GM21381 (cell line): ENCODE results near the gene PKP3.
A peak's percentile ranks its signal among the peaks of the same experiment; 100 is the strongest.
"Not testable (repeated sequence)": the region's sequence is repeated elsewhere in the genome, so short reads cannot be mapped to it uniquely, and the experiment has no call there.

Experiments used
- ATAC-seq: cut with Tn5 transposase; IDR thresholded peaks from one replicate; pipeline ENCODE4 v1.9.1; 2021; ENCODE audit warnings: mild to moderate bottlenecking, moderate library complexity; ENCODE audit not compliant: unreplicated experiment

The PKP3 gene, protein sequence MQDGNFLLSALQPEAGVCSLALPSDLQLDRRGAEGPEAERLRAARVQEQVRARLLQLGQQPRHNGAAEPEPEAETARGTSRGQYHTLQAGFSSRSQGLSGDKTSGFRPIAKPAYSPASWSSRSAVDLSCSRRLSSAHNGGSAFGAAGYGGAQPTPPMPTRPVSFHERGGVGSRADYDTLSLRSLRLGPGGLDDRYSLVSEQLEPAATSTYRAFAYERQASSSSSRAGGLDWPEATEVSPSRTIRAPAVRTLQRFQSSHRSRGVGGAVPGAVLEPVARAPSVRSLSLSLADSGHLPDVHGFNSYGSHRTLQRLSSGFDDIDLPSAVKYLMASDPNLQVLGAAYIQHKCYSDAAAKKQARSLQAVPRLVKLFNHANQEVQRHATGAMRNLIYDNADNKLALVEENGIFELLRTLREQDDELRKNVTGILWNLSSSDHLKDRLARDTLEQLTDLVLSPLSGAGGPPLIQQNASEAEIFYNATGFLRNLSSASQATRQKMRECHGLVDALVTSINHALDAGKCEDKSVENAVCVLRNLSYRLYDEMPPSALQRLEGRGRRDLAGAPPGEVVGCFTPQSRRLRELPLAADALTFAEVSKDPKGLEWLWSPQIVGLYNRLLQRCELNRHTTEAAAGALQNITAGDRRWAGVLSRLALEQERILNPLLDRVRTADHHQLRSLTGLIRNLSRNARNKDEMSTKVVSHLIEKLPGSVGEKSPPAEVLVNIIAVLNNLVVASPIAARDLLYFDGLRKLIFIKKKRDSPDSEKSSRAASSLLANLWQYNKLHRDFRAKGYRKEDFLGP

DNA sequence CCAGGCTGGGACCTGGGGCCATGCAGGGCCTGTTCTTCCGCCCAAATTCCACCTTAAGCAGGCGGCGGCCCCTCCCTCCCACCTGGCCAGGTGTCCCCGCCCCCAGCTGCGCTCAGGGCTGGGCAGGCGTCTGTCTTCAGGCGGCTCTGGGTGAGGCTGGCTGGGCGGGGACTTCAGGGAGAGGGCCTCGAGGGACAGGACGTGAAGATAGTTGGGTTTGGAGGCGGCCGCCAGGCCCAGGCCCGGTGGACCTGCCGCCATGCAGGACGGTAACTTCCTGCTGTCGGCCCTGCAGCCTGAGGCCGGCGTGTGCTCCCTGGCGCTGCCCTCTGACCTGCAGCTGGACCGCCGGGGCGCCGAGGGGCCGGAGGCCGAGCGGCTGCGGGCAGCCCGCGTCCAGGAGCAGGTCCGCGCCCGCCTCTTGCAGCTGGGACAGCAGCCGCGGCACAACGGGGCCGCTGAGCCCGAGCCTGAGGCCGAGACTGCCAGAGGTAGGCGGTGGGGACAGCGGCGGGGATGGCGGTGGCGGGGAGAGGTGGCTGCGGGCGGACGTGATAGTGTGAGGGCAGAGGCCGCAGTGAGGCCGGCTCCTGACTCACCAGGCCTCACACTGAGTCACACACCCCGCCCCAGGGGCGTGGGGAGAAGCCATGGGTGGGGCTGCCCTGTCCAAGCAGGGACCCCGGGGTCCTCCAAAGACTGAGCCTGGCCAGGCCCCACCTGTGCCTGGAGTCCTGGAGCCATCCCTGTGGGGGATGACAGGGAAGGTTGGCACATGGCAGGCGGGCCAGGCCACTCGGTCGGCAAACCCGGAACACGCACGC, at the start of gene PKP3:
PKP3 (plus strand) TSS at position 176 of the 824 bp plus-strand sequence; CDS start at position 260, 84 bp downstream.
- ATAC-seq, result no peak

DNA sequence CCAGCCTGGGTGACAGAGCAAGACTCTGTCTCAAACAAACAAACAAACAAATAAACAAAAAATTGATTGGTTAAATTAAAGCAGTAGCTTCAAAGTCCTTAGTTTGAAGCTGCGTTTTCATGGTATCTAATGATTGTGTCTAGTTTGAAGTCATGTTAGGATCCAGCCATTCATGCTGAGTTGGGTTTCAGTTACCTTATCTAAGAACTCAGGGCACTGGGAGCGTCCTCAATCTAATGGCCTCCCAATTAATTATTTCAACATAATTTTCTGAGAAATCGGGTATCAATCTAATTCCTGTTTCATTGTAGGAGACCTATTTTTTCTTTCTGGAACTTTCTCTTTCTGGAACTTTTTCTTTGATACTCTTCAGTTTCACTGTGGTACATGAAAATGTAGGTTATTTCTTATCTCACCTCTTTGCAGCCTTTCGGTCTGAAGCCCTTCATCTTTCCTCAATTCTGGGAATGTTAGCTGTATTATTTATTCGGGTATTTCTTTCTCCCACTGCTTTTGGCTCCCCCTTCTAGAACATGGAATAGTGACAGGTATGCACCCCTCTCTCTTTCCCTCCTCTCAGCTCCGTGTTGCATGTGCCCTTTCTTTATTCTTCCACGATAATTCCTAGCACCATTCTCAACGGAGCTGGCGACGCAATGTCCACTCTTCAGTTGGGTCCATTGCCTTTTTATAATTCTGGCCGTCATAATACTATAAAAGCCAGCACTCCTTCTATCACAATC, 49.0 kb upstream of the PKP3 start:
- no peak for ATAC-seq

DNA sequence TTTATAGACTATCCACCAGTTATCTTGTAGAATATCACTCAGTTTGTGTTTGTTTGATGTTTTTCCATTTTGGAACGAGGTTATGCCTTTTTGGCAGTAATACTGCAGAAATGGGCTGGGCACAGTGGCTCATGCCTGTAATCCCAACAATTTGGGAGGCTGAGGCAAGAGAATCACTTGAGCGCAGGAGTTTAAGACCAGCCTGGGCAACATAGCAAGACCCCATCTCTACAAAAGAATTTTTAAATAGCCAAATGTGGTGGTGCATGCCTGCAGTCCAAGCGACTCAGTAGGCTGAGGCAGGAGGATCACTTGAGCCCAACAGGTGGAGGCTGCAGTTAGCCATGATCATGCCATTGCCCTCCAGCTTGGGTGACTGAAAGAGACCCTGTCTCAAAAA, 47.5 kb upstream of the PKP3 start:
- no peak for ATAC-seq

DNA sequence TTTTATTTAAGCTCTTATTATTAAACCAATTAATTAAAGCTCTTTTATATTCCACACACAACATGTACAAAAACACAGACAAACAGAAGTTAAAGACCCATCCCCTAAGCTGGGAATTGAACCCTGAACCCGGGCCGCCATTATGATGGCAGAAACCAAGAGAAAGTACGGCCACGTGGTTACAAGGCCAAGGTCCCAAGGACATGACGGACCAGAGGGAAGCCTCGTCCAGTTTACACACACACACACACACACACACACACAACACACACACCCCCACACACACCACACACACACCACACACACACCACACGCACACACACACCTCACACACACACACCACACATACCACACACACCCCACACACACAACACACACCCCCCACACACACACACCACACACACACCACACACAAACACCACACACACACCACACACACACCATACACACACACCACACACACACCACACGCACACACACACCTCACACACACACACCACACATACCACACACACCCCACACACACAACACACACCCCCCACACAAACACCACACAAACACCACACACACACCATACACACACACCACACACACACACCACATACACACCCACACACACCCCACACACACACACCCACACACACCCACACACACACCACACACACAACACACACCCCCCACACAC, 44.6 kb upstream of the PKP3 start:
- not testable (repeated sequence) for ATAC-seq

DNA sequence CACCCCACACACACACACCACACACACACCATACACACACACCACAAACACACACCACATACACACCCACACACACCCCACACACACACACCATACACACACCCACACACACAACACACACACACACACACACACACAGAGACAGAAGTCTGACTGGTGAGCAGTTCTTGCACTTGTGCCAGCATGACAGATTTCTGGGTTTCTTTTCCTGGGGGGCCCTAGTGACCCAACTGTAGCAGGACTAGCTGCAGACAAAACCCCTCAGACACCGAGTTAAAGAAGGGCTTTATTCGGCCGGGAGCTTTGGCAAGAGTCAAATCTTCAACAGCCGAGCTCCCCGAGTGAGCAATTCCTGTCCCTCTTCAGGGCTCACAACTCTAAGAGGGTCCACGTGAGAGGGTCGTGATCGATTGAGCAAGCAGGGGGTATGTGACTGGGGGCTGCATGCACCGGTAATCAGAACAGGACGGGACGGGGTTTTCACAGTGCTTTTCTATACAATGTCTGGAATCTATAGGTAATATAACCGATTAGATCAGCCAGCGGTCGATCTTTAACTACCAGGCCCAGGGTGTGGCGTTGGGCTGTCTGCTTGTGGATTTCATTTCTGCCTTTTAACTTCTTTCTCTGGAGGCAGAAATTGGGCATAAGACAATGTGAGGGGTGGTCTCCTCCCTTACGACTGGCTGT, 43.8 kb upstream of the PKP3 start:
- not testable (repeated sequence) for ATAC-seq

DNA sequence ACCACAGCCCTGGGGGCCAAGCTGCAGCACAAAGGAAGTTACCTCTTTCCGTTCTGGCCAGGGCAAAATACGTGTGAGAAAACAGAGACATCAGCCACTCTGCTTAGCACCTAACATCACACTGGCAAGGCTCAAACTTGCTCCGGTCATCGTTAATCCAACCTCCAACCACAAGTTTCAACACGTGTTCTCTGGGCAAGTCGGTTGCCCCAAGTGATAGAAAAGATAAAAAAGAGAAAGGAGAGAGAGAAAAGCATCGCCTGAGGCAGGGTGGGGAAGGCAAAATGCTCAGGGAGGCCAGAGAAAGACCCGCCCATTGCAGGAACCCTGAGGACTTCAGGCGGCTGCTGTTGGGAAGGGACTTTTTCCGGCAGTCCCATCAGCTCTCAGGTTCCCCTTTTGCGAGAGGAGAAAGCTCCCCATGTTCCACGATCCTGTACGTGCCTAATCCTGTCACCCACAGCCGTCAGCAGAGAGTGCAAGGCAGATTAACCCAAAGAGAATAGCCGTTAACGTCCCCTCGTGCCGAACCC, 43.2 kb upstream of the PKP3 start:
- peak; percentile 55 for ATAC-seq

DNA sequence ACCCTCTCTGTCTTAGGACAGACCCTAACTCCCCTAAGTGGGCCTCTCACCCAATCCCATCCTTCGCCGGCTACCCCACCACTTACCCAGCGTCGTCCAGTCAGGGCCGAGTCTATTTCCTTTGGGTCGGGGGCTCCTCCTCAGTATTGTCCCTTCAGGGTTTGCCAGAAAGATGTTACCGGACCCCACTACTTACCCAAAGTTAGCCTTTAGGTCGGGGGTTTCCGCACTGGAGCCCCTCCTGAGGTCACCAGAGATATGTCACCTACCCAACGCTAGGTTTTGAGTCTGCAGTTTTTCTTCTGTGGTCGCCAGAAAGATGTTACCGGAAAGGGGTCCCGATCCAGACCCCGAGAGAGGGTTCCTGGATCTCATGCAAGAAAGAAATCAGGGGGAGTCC, 42.6 kb upstream of the PKP3 start:
- no peak for ATAC-seq

DNA sequence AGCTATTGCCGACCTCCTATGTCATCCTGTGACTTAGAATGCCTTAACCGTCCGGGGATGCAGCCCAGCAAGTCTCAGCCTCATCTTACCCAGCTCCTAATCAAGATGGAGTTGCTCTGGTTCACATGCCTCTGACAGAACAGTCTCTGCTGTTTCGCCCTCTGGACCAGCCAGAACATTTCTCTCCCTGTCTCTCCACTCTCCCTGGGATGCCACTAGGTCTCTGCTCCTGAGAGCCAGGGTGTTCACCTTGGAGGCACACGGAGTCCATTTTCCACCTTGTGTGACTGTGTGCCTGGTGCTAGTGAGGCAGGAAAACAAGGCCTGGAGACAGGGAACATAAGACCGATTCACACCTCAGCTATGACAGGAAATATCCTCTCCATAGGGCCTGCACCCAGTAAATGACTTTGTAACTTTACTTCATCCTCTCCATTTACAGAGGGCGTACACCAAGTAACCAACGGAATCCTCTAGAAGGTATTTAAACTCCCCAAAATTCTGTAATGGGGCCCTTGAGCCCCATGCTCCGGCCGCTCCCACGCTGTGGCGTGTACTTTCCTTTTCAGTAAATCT, 41.5 kb upstream of the PKP3 start:
- ATAC-seq, result no peak

DNA sequence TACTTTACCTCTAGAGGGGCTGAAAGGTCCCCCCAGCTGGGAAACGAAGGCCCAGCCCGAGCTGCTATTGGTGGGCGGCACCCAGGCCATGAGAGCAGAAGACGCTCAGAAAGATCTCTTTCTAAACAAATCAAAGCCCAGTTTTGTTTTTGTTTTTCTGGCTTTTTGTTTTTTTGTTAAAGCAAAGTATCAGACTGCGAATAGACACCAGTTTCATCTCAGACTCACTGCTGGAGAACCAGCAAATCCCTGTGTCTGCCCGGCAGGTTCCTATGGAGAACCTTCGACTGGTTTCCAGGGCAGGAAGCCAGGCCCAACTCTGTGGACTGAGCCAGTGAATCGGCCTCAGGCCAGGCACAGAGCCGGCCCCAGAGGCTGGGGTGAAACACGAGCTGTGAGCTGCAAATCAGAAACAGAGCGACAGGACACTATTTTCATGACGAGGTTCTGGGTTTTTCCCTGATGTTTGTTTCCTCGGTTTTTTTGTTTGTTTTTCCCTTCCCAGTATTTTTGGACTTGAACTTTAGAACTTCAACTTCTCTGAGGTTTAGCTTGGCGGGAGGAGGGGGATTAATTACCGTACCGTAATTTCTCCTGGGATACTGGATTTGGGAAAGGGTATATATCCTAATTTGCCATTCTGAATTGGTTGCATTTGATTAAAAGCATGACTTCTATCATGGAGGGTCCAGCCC, 40.7 kb upstream of the PKP3 start:
- no peak for ATAC-seq

DNA sequence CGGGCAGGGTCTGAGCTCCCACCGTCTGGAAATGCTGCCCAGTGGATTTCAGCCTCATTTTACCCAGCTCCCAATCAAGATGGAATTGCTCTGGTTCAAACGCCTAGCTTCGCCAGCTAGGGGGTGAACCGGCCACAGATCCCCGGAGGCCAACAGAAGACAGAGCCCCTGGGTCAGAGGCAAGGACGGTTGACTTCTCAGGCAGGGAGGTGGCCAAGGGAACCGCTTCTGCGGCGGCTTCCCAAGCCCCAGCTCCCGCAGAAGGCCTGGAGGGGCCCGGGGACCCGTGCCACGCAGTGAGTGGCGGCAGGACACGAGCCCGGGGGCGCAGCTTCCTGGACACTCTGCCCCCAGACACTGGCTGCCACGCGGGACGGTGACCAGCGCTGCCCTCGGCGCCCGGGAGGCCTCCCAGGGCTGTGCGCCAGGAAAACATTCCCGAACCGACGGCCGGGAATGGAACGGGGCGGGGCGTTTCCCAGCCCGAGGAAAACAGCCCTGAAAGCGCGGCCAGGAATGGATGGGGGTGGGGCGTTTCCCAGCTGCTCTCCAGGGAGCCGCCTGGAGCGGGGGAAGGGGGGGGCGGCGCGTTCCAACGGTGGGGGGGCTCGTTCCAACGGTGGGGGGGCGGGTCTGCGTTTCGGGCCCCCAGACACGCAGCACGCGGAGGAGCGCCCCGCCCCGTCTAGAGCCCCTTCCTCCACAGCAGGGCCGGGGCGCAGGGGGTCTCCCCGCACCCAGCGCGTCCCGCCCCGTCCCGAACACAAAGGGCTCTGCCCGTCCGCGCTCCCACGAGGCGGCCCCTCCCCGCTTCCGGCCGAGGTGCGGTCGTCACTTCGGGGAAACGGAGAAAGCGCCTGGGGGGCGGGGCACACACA, 38.2 kb upstream of the PKP3 start:
- peak; percentile 73 for ATAC-seq

DNA sequence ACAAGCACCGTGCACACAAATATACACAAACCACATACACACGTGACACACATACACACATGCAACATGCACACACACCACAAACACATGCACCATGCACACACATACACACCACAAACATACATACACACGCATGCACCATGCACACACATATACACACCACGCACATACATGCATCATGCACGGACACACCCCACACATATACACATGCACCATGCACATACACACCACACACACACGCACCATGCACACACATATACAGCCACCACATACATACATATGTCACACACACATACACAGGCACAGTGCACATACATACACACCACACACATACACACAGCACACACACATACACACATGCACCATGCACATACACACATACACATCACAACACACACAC, 37.4 kb upstream of the PKP3 start:
- no peak for ATAC-seq

DNA sequence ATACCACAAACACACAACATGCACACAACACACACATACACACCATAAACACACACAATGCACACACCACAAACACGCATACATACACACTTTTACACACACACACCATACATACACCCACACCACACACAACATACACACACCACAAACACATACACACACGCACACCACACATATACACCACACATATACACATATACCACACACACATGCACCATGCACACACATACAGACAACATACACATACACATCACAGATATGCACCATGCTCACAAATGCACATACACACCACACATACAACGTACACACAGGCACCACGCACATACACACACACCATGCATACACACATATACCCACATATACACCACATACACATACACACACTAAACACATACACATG, 36.4 kb upstream of the PKP3 start:
- ATAC-seq, result no peak

DNA sequence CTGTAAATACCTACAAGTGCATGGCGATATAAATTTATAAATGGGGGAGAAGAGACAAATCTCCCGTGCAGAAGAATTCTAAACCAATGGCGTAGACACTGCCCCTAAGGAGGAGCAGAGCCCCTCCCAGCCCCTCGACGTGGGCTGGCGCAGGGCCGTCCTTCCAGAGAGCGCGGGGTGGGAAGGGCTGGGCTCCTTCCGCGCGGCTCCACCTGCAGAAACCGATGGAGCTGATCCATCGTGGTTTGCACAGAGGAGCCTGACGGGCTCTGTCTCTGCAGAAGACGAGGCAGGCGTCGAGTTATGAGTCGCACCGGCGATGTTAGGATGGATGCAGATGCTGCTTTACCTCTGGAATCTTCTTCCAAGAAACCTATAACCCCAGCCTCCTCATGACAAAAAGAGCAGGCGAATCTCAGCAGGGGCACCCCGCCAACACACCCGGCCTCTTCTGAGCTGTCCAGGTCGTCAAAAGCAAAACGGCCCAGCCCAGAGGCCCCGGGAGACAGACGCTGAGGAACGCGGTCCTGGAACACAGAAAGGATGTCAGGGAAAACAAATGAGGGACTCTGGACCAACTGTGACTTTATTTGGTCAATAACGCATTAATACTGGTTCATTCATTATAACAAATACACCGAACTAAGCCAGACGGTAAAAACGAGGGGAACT, 35.7 kb upstream of the PKP3 start:
- ATAC-seq, result no peak

DNA sequence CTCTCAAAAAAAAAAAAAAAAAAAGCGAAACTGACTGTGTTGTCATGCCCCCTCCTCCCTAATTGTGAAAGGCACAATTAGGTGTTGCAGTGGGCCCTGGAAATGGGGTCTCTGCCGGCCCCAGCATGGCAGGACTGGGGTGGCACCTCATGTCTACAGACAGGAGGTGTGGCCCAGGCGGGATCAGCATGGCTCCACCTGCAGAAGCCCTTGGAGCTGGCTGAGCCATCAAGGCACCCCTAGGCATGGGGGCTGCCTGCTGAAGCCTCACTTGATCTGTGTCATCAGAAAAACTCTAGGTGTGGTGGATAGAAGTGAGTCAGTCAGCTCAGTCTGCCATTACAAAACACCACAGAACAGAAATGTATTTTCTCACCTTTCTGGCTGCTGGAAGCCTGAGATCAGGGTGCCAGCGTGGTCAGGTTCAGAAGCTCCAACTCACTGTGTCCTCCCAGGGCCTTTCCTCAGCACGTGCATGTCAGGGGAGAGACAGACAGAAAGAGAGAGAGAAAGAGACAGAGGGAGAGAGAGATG, 34.8 kb upstream of the PKP3 start:
- ATAC-seq, result no peak

DNA sequence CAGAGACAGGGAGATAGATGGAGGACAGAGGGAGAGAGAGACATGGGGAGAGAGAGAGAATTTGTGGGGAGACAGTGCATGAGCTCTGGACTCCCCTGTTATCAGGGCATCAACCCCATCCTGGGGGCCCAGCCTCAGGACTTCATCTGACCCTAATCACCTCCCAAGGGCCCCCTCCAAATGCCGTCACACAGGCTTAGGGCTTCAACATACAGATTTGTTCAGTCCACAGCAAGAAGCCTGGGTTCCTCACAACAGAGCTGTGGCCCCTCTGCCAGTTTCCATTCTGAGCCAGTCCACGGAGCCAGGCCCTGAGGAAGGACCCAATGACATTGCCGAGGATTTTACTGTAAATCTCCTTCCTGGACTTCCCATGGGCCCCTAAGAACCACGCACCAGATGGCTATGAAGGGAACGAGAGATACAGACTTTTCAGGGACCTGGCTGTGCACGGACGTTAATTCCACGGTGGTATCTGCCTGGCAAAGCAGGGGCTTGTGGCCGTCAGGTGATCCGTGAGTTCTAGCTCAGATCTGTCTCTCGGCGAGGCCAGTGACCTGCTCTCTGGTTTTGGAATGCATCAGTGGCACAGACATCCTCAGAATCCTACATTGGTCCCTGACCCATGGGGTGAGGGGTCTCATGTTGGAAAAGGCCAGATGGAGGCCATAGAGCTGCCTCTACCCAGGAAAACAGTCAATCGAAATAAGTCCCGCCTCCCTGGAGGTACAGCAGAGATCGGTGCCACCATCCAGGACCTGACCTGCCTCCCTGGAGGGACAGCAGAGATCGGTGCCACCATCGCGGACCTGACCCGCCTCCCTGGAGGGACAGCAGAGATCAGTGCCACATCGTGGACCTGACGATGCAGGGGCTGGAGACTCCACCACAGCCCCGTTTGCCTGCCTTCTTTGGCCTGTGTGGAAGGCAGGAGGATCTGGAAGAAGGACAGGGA, 33.4 kb upstream of the PKP3 start:
- no peak for ATAC-seq
